NCI-H187 (cell line): ENCODE measurements around the gene SEMA3D.

Experiments used
- DNase-seq, 2 experiments: peaks; one replicate each; lab custom pipeline; 2025; lab: John Stamatoyannopoulos, UW

The SEMA3D gene

GRCh38 chr7:85031475-85031874 lies 155.4 kb downstream of the SEMA3D start:
- no peak for DNase-seq

DNA sequence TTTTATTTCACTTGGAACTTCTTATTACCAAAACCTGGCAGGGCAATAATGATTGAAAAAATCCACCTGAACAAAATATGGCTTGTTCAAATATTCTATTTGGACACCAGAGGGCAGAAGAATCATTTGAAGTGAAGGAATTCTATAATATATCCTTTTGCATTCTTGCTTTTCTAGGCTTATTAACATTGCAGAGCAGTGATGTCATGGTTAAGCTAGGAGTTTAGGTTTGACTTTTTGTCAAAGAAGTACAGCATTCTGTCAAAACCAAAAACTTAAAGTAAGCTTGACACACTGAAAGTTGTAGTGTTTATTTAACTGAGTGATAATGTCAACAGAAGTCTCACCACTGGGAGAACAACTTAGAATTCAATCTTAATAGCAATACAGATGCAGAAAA lies 156.0 kb downstream of the SEMA3D start:
- no peak for DNase-seq

DNA sequence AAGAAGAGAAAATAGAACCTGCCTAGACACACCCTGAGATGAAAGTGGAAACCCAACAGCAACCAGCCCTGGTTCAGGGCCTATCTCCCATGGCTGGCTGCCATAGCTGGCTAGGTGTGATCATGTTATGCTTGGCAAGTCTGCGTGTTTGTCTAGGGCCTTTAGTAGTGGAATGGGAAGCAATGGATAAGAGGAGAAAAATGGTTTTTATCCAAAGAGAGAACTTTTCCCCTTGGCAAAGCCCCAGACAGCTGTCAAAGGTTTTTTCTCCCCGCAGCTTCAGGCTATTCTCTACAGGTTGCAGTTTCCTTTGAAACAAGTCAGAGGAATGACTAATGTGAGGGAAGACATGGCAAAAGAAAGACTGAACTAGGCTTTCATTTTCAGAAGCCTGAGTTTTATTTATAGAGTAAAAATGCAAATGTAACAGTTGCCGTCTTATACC lies 161.5 kb downstream of the SEMA3D start:
- DNase-seq = no peak

GRCh38 chr7:85023916-85024315 lies 162.9 kb downstream of the SEMA3D start:
- peak in 1 of 2 experiments; percentile 28 for DNase-seq

DNA sequence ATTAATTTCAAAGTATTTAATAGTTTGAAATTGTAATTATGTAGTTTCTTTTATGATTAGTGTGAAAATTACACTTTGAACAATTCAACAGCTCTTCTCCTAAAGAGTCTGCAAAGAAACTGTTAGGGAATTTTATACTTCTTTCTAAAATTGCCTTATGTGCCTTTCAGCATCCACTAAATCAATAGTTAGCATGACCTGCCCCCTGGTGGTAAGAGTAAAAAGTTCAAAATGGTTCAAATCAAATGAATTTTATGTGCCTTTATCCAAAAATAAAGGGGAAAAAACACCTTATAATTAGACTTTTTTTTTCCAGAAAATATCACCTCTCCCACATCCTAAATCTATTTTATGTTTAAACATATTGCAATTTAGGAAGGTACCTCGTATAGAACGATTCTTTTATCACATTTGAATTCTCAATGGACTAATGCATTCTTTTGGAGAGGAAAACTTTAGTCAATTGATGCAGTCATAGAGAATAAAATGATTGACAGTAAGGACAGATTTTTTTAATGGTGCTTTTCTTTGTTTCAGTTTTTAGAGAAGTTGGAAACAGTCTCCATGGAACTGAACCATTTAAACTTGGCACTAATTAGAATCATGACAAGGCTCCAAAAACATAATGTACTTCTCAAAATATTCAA lies 163.7 kb downstream of the SEMA3D start:
- DNase-seq = peak in 1 of 2 experiments; percentile 7

DNA sequence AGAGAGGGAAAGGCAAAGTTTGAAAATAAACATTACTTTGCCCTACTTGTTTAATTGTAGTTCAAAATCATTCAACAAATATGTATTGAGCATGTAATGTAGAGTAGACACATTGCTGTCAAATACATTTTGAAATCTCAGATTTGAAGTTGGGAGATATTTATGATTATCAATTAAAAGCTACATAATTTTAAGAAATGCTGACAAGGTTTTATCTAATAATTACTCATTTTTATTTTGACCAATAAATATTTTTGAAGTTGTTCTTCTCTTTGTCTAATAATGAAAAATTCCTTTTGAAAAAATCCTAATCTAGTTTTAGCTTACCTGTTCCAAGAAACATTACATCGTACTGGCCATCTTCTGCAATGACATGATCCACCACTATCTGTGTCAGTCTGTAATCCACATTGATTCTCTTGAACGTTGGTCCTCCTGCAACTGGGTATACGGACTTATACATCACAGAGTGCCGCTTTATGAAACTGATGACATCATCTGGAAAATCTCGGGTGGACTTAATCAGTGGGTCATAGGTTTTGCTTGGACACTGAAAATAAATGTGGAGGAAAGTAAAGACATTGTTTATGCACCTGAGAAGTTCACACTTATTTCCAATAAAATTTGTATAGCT lies 164.7 kb downstream of the SEMA3D start:
- DNase-seq = no peak

- no peak for DNase-seq
Observed at GRCh38 chr7:85021101-85021704, 165.7 kb downstream of the SEMA3D start.

DNA sequence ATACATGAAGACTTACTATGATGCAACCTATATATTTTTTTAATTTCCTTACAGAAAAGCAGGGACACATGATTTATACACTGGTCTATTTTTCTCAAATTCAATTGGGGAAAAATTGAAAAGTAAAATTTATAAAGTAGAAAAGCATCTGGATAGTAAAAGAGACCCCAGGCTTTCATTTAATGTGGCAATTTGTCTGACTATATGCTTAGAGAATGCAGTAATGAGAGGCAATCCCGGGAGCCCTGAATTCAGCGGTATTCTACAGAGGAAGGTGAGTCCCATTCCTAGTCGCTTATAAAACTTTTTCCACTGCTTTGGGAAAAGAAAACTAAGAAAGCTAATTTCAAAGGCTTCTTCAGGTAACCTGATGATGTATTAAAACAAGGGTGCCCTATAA lies 167.1 kb downstream of the SEMA3D start:
- DNase-seq = no peak

DNA sequence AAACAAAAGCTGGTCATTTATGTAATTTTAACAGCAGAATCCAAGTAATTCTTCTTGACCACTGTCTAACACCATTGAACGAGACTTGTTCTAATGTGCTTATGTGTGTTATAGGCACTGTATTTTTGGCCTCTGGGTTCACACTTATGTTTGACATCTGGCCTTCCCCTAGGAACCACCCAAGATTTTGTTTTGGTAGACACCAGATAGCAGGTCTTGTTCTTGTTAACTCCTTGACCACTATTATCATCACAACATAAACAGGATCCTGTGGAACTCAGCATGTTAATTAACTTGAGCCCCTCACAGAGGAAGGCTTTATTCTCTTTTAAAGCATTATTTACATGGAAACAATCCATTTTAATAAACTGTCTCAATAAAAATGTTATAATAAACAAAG lies 167.7 kb downstream of the SEMA3D start:
- no peak for DNase-seq

DNA sequence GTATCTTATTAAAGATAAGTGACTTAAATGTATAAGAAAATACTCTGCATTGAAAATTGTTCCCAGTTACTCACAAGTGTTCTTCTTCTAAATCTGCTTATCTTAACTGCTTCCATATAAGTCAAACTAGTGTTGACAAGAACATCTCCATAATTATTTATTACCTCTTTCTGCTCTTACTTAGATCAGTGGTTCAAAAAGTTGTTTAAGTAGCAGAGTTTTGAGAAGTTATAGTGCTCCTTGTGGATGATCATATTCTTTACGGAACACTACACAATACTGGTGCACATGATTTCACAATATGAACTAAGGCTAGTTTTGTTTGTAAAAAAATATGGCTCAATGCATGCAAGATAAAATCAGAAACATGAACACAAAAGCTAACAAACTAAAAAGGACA lies 168.4 kb downstream of the SEMA3D start:
- DNase-seq = no peak

DNA sequence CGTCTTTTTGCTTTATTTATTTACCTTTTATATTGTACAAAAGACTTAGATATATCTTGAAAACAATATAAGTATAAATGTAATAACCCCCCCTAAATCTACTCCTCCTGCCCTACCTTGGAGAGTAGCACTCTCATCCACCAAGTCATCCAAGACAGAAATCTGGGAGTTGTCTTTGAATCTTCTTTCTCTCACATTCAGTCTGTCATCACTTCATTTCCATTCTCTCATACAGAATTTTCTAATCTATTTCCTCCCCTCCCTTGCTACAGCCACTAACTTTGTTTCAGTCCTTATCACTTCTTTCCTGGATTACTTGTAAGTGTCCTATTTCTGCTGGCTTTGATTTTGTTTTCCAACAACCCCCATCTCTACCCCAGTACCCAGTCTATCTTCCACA lies 170.6 kb downstream of the SEMA3D start:
- no peak for DNase-seq

- DNase-seq = no peak
Observed at GRCh38 chr7:85014936-85015660, 171.8 kb downstream of the SEMA3D start.

DNA sequence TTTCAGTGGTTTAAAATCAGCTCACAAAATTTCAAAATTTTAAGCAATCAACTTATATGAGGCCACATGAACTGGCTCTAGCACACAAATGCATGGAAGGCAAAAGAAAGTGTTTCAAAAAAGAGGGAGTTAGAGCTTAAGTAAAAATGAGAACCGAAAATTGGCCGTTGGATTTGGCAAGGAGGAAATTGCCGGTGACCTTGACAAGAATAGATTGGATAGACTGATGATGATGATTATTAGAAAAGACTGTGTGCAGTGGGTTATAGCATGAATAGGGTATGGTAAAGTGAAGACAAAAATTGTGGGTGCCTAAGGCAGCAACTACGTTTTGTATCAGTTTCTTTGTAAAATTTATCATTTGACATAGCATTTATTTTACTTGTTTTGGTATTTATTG lies 175.7 kb downstream of the SEMA3D start:
- no peak for DNase-seq

- DNase-seq = peak in 1 of 2 experiments; percentile 16
Observed at GRCh38 chr7:85010306-85010705, 176.6 kb downstream of the SEMA3D start.

DNA sequence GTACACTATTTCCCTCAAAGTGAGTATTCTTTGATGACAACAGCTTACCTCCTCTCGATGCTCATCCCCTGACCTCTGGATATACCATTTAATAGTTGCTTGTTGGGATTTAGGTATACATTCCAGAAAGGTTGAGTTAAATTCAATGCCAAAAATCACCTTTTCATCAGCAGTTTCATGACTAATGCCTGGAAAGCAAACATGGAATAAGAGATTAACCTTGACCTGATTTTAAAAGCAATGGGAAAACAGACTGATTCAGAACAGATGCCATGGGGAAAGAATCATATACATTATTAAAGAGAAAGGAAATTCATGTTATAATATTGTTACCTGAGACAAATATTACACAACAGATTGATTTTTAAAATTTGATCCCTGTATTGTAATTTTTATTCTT lies 180.1 kb downstream of the SEMA3D start:
- DNase-seq = no peak

DNA sequence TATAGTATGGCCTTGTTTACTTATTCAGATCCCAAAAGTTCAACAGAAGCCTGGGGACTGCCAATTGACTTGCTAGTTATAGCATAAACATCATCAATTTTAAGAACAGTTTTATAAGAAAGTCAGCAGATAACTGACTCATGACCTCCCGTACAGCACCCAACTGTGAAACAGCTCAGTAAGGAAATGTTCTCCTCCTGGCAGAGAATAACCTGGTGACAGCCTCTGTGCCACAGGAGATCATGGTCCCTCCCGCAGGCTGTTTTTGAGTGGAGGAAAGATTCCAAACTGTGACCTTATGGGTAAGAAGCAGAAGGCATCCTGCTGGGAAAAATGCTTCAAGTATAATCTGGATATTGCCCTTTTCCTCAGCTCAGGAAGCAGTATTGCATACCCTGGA lies 182.5 kb downstream of the SEMA3D start:
- DNase-seq = no peak

- DNase-seq = no peak
Observed at GRCh38 chr7:85001495-85002345, 185.1 kb downstream of the SEMA3D start.

GRCh38 chr7:85000735-85001350 lies 186.0 kb downstream of the SEMA3D start:
- DNase-seq = no peak

GRCh38 chr7:84999450-84999849 lies 187.4 kb downstream of the SEMA3D start:
- DNase-seq = no peak

DNA sequence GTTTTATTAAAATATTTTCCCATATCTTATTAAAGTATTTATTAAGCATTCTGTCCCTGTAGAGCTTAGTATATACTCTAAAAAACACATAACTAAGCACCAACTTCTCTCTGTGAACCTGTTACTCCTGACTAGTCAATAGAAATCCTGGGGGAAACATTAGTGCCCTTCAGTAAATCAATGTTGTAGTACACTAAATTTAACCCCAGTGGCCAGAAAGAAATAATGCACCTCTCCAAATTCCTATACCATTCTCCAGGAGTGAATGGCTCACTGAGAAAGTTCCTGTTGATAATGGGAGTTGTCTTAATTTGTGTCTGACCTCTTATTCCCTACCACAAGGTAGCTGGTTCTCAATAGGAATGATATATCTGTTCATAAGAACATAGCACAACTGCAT lies 188.2 kb downstream of the SEMA3D start:
- no peak for DNase-seq

- no peak for DNase-seq
Observed at GRCh38 chr7:84997626-84998025, 189.2 kb downstream of the SEMA3D start.
